K562 (cell line): Measurements from ENCODE around the gene BMS1. TPM values are rescaled to one million over a fixed set of nuclear protein-coding genes. Genes with fewer than 3 reads are reported as not detected.
A peak's percentile ranks its signal among the peaks of the same experiment; 100 is the strongest.

ENCODE experiments used
- ATAC-seq: fragments of 200-7000 bp; cut with Tn5 transposase; 3 replicates; pipeline ENCODE4 v1.9.1; 2020; ENCODE audit warnings: moderate library complexity
- BruUV-seq: library from RNA; stranded (reverse); fragments of 400-500 nt; replicated peaks from 2 replicates; lab custom pipeline; 2021; lab: Mats Ljungman, UMichigan
- CTCF ChIA-PET: fragments of 300-600 bp; formaldehyde crosslinking; extraction: SDS; loops from one replicate; lab custom pipeline; 2021; ENCODE audit warnings: low intra/inter-chr PET ratio; lab: Yijun Ruan, JAX
- POLR2A ChIA-PET: fragments of 300-600, 350-650 bp; sonication (Branson Sonifier 250); formaldehyde crosslinking; extraction: SDS; loops from one replicate; lab custom pipeline; 2021; ENCODE audit warnings: antibody characterized with exemption, inconsistent platforms; lab: Yijun Ruan, JAX
- DNase-seq, 4 experiments: peaks; one replicate each; pipeline versions ENCODE4 v3.0.0 to v3.0.0-alpha.2; 2011 to 2018; ENCODE audit warnings: low spot score in 3 of 4, mixed read lengths in 3 of 4; ENCODE audit errors: extremely low read depth in 1 of 4
- FAIRE-seq: peaks from 2 replicates; lab custom pipeline; 2011; peaks lifted over from hg19 to GRCh38; lab: Jason Lieb, UNC
- H2AFZ ChIP-seq: 2 replicates; pipeline ENCODE4 v1.6.0; 2011; ENCODE audit warnings: low read depth, low read length, control low read depth, inconsistent platforms
- H3K27ac ChIP-seq: fragments of 200-600 bp; 3 replicates; pipeline ENCODE4 v1.8.0; 2011; ENCODE audit warnings: low read depth, mild to moderate bottlenecking, control low read depth, inconsistent platforms, low read length, moderate library complexity, mixed read lengths; ENCODE audit errors: extremely low read depth
- H3K27me3 ChIP-seq, 2 experiments: fragments of 300-600 bp in 1 of 2; 2 replicates in 1 of 2; 3 replicates in 1 of 2; pipeline versions ENCODE4 v1.6.0 to v1.8.0; 2011; ENCODE audit warnings: inconsistent platforms in 2 of 2, low read length in 2 of 2, mild to moderate bottlenecking in 1 of 2, mixed read lengths in 1 of 2, moderate library complexity in 1 of 2; ENCODE audit not compliant: control insufficient read depth in 2 of 2, insufficient read depth in 2 of 2
- H3K36me3 ChIP-seq: fragments of 300-600 bp; 3 replicates; pipeline ENCODE4 v1.8.0; 2011; ENCODE audit warnings: mild to moderate bottlenecking, low read length, inconsistent platforms; ENCODE audit not compliant: control insufficient read depth, insufficient read depth
- H3K4me1 ChIP-seq, 2 experiments: fragments of 200-600 bp in 1 of 2; replicated peaks in 1 of 2; 2 replicates in 1 of 2; 3 replicates in 1 of 2; pipeline versions ENCODE4 v1.5.1 to v1.8.0; 2011; ENCODE audit warnings: inconsistent platforms in 2 of 2, low read length in 2 of 2, mild to moderate bottlenecking in 1 of 2, mixed read lengths in 1 of 2, moderate library complexity in 1 of 2; ENCODE audit not compliant: control insufficient read depth in 2 of 2, insufficient read depth in 2 of 2
- H3K4me2 ChIP-seq: 2 replicates; pipeline ENCODE4 v1.6.1; 2011; ENCODE audit warnings: low read length, control low read depth, inconsistent platforms, mixed read lengths; ENCODE audit not compliant: insufficient read depth
- H3K4me3 ChIP-seq: fragments of 200-600 bp; sonication (generic), shearing (Covaris generic); 2 replicates; pipeline ENCODE4 v1.5.1; 2016; ENCODE audit warnings: control low read depth, inconsistent platforms
- H3K79me2 ChIP-seq: fragments of 200-600 bp; 3 replicates; pipeline ENCODE4 v1.8.0; 2011; ENCODE audit warnings: low read length, inconsistent platforms; ENCODE audit not compliant: control insufficient read depth, insufficient read depth
- H3K9ac ChIP-seq, 2 experiments: 2 replicates each; pipeline versions ENCODE4 v1.6.0 to v1.6.1; 2011; ENCODE audit warnings: low read depth in 2 of 2, low read length in 2 of 2, control low read depth in 1 of 2, inconsistent platforms in 1 of 2, mild to moderate bottlenecking in 1 of 2, mixed read lengths in 1 of 2; ENCODE audit not compliant: insufficient read depth in 1 of 2
- H3K9me1 ChIP-seq: one replicate; pipeline ENCODE4 v1.6.0; 2011; ENCODE audit warnings: inconsistent platforms, mild to moderate bottlenecking, low read length, moderate library complexity; ENCODE audit not compliant: control insufficient read depth, insufficient read depth
- H3K9me3 ChIP-seq: replicated peaks from 2 replicates; pipeline ENCODE4 v1.5.1; 2011; ENCODE audit warnings: low read depth, low read length, inconsistent platforms; ENCODE audit not compliant: control insufficient read depth, insufficient read depth
- H4K20me1 ChIP-seq: replicated peaks from 2 replicates; pipeline ENCODE4 v1.6.1; 2011; ENCODE audit warnings: low read length, inconsistent platforms, mixed read lengths; ENCODE audit not compliant: control insufficient read depth, insufficient read depth
- ARHGAP35 ChIP-seq: fragments of 450-650 bp; IDR thresholded peaks from 2 replicates; pipeline ENCODE4 v1.6.1; 2018; ENCODE audit not compliant: partially characterized antibody
- ATF2 ChIP-seq: sonication (generic); formaldehyde crosslinking; IDR thresholded peaks from 2 replicates; pipeline ENCODE4 v1.8.1; 2022; ENCODE audit warnings: missing genetic modification reagents
- BRF2 ChIP-seq: IDR thresholded peaks from 3 replicates; pipeline ENCODE4 v1.6.1; 2011; ENCODE audit warnings: borderline replicate concordance, mild to moderate bottlenecking; ENCODE audit not compliant: insufficient read length, insufficient read depth
- CTCFL ChIP-seq: IDR thresholded peaks from 2 replicates; pipeline ENCODE4 v1.6.1; 2011; ENCODE audit warnings: borderline replicate concordance, low read depth, mild to moderate bottlenecking, moderate library complexity, low read length; ENCODE audit not compliant: insufficient read depth, poor library complexity, severe bottlenecking
- FOXJ3 ChIP-seq: sonication (generic); formaldehyde crosslinking; IDR thresholded peaks from 2 replicates; pipeline ENCODE4 v1.4.0; 2020; ENCODE audit warnings: mild to moderate bottlenecking, missing genetic modification reagents
- KAT7 ChIP-seq: sonication (generic); formaldehyde crosslinking; IDR thresholded peaks from 2 replicates; pipeline ENCODE4 v1.8.0; 2022; ENCODE audit warnings: missing genetic modification reagents, mild to moderate bottlenecking, borderline replicate concordance
- PCBP1 ChIP-seq: fragments of 200-400 bp; formaldehyde crosslinking; IDR thresholded peaks from 2 replicates; pipeline ENCODE4 v1.6.1; 2018; ENCODE audit warnings: mild to moderate bottlenecking, low read depth, low read length; ENCODE audit not compliant: poor library complexity, severe bottlenecking
- PHB ChIP-seq: fragments of 250-450 bp; sonication (Bioruptor Pico); IDR thresholded peaks from 2 replicates; pipeline ENCODE4 v1.5.0; 2021
- POU5F1 ChIP-seq: fragments of 150-350 bp; IDR thresholded peaks from 2 replicates; pipeline ENCODE4 v1.6.1; 2014; ENCODE audit warnings: borderline replicate concordance, low read length, low read depth, mild to moderate bottlenecking; ENCODE audit not compliant: partially characterized antibody
- SRSF9 ChIP-seq: fragments of 200-400 bp; formaldehyde crosslinking; IDR thresholded peaks from 2 replicates; pipeline ENCODE4 v1.6.1; 2017; ENCODE audit warnings: low read depth, low read length, borderline replicate concordance
- THRAP3 ChIP-seq: fragments of 450-650 bp; IDR thresholded peaks from 2 replicates; pipeline ENCODE4 v1.6.1; 2016; ENCODE audit warnings: mild to moderate bottlenecking, inconsistent platforms, borderline replicate concordance
- VEZF1 ChIP-seq: fragments of 200-800 bp; sonication (Bioruptor generic); IDR thresholded peaks from 2 replicates; pipeline ENCODE4 v1.6.1; 2017; ENCODE audit warnings: missing genetic modification characterization, missing compliant biosample characterization
- WGBS: fragments of 100-300 bp; shearing (Covaris generic); methylation state at CpG from one replicate; pipeline ENCODE4 v1.1.6; 2016; ENCODE audit warnings: low coverage, mixed read lengths; ENCODE audit not compliant: insufficient coverage; ENCODE audit errors: missing lambda C conversion rate; 5-methylcytosine and 5-hydroxymethylcytosine counted together
- in situ Hi-C: fragments of 300-500 bp; cut with MboI; formaldehyde crosslinking; loops from 4 replicates; pipeline ENCODE4 v1.15.0; 2018; ENCODE audit warnings: inconsistent platforms, mixed read lengths
- intact Hi-C: fragments of 100-400 bp; cut with micrococcal nuclease; formaldehyde crosslinking; loops from 2 replicates; pipeline ENCODE4 v1.14.2; 2022
- polyA plus RNA-seq, 8 experiments: library from polyadenylated mRNA; depleted of rRNA in 4 of 8; stranded (reverse) in 5 of 8; unstranded in 3 of 8; fragments of >200 nt; fragmentation: Nextera tagmentation in 2 of 8; fragmentation: Illumina TruSeq in 1 of 8; extraction: Ambion mirVana in 2 of 8; extraction: Trizol in 1 of 8; gene quantifications; 2 replicates each; pipeline versions ENCODE4 v1.2.1 to v1.2.3, GENCODE V29; 2011 to 2014; ENCODE audit warnings: inconsistent platforms in 1 of 8, missing spikeins in 1 of 8
- total RNA-seq, 7 experiments: library from RNA; depleted of rRNA in 6 of 7; stranded (reverse); fragments of >200 nt in 6 of 7; fragmentation: Illumina TruSeq in 2 of 7; extraction: Trizol in 2 of 7; gene quantifications; 2 replicates each; pipeline versions ENCODE4 v1.2.1 to v1.2.3, GENCODE V29; 2011 to 2021; ENCODE audit warnings: low replicate concordance in 1 of 7

BMS1 gene
- total and polyA plus RNA-seq, 9 of the 15 experiments (the other 6 are each of a cell fraction or from before 2014, with no cell fraction given), result 11.1 to 46.9 (median 32.7) TPM

GRCh38 chr10:42865716-42866114 is 83.1 kb downstream of the BMS1 start (continued):
- TF ChIP-seq ATF2 (CRISPR knock-in tag), result no peak

- Histone ChIP-seq H3K79me2 (no peaks in the 10 kb centered on the region), H3K36me3 (no peaks in the 10 kb centered on the region), H3K9me3 (no peaks in the 10 kb centered on the region), H2AFZ (no peak overlapping the region), H3K27ac (no peak overlapping the region), H3K27me3 (peaks cover 10 to 36% of the 10 kb centered on the region in 2 experiments; a peak in 3 of 5 replicates), H4K20me1 (no peaks in the 10 kb centered on the region), H3K9ac (no peak overlapping the region; a peak in 1 of 4 replicates), H3K4me2 (no peak overlapping the region), H3K4me1 (peaks cover 0 to 12% of the 10 kb centered on the region in 2 experiments; a peak in 3 of 5 replicates), H3K9me1 (no peaks in the 10 kb centered on the region), H3K4me3 (no peak overlapping the region)
- no TSS peak for BruUV-seq
- DNase-seq, result peak; percentile 79 to 84 (median 80)
- ChIA-PET POLR2A (no interaction called here), CTCF (interaction anchor here (0.6 to 0.7 kb wide), 2 partner anchors 237 to 239 kb away, joined by 3 to 4 read pairs; no protein-coding TSS in a partner anchor)
- peak; percentile 100 for ATAC-seq
- 19% methylated on average over 72 of the region's 87 CpGs for WGBS
- intact Hi-C loops (loop anchor here (1.0 to 5.0 kb wide), 3 partner anchors 111 to 239 kb away; no protein-coding TSS in a partner anchor), in situ Hi-C loops (no loop called here)
- FAIRE-seq, result no peak
- TF ChIP-seq KAT7 (CRISPR knock-in tag) (no peak), PHB (no peak), SRSF9 (no peak), POU5F1 (no peak), BRF2 (no peak), VEZF1 (CRISPR knock-in tag) (no peak), FOXJ3 (CRISPR knock-in tag) (no peak), THRAP3 (no peak), CTCFL (no peak), ARHGAP35 (no peak), PCBP1 (no peak)
These were observed 83.8 kb downstream of the BMS1 start for GRCh38 chr10:42866115-42866995.
